Transverse colon (tissue), 4 donors: ENCODE results near the gene GPC5. TPM values are rescaled to one million over a fixed set of nuclear protein-coding genes. Genes with fewer than 3 reads are reported as not detected.

Experiments
- DNase-seq: peaks from one replicate; pipeline ENCODE4 v3.0.0-alpha.2; 2019
- H3K27ac ChIP-seq, 4 donors: fragments of 200-600 bp; sonication (generic); 2 replicates each; pipeline ENCODE4 v1.5.1; 2016 to 2018; ENCODE audit warnings: inconsistent platforms in 4 of 4
- H3K27me3 ChIP-seq: fragments of 200-600 bp; sonication (generic); 2 replicates; pipeline ENCODE4 v1.5.1; 2017; ENCODE audit warnings: inconsistent platforms
- H3K36me3 ChIP-seq, 4 donors: fragments of 200-600 bp; sonication (generic); 2 replicates each; pipeline ENCODE4 v1.5.1; 2017 to 2019; ENCODE audit warnings: inconsistent platforms in 4 of 4
- H3K4me1 ChIP-seq, 4 donors: fragments of 200-600 bp; sonication (generic); 2 replicates each; pipeline ENCODE4 v1.5.1; 2017 to 2020; ENCODE audit warnings: inconsistent platforms in 4 of 4
- H3K4me3 ChIP-seq, 4 donors: fragments of 200-600 bp; sonication (generic); 1 replicate in 1 of 4; 2 replicates in 3 of 4; pipeline versions ENCODE4 v1.5.1 to v1.6.1; 2017 to 2019; ENCODE audit warnings: inconsistent platforms in 4 of 4
- H3K9me3 ChIP-seq, 2 donors: fragments of 200-600 bp; sonication (generic); 2 replicates each; pipeline ENCODE4 v1.5.1; 2017 to 2019; ENCODE audit warnings: inconsistent platforms in 2 of 2
- EP300 ChIP-seq: sonication (generic); formaldehyde crosslinking; IDR thresholded peaks from one replicate; pipeline ENCODE4 v1.6.1; 2017; ENCODE audit warnings: antibody characterized with exemption, low read depth
- POLR2A ChIP-seq: fragments of 450-650 bp; IDR thresholded peaks from one replicate; pipeline ENCODE4 v1.6.1; 2016; ENCODE audit warnings: antibody characterized with exemption, mild to moderate bottlenecking, moderate library complexity
- POLR2AphosphoS5 ChIP-seq, 3 donors: sonication (generic); formaldehyde crosslinking; IDR thresholded peaks; one replicate each; pipeline ENCODE4 v1.6.1; 2016; ENCODE audit warnings: antibody characterized with exemption in 3 of 3
- WGBS, 2 donors: methylation state at CpG; one replicate each; pipeline ENCODE4 v1.1.5; 2018; ENCODE audit warnings: low coverage in 1 of 2; 5-methylcytosine and 5-hydroxymethylcytosine counted together
- in situ Hi-C, 4 donors: fragments of 200-750 bp; cut with MboI; loops; one replicate each; pipeline versions ENCODE4 v1.15.0 to v1.15.1; 2017; ENCODE audit warnings: low sequenced_read_pairs in 3 of 4, low pct_ligation_motif_present in 1 of 4, low pct_unique_long_range_greater_than_20kb in 1 of 4
- intact Hi-C: fragments of 100-400 bp; cut with DNase I; formaldehyde crosslinking; loops from one replicate; pipeline ENCODE4 v1.15.1; 2023; ENCODE audit warnings: low total_unique reads
- total RNA-seq, 4 donors: library from RNA; depleted of rRNA; stranded (reverse); fragments of >200 nt; gene quantifications; one replicate each; pipeline ENCODE4 v1.1.0, GENCODE V29; 2016
- TF ChIP-seq, protein P1 (sequence below), 5 experiments: fragments of 200-600 bp in 3 of 5; fragments of 450-650 bp in 2 of 5; sonication (generic) in 3 of 5; IDR thresholded peaks; 1 replicate in 2 of 5; 2 replicates in 3 of 5; pipeline ENCODE4 v1.5.1; 2016 to 2017; ENCODE audit warnings: antibody characterized with exemption in 5 of 5, inconsistent platforms in 3 of 5, mild to moderate bottlenecking in 2 of 5, moderate library complexity in 1 of 5

Gene GPC5
- total RNA-seq, 4 donors from 2014 or later, result 0.48 to 1.4 TPM; not detected in 2

DNA sequence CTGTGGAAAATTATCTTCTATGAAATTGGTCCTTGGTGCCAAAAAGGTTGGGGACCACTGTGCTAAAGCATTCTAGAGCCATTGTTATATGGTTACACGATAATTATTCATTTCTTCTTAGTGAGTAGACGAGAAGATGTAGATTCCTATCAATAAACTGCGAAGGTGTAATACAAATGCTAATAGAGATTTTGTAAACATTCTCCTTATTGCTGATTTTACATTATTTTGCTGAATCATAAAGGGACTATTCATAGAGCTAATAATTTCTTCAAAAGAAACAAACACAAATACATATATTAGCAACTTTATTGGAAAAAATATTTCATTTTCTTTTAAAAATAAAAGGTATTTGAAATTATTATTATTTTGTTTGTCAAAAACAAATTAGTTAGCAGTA lies 1005.2 kb downstream of the GPC5 start:
- H3K27ac ChIP-seq, result no peak overlapping the region
- no peaks in the 10 kb centered on the region for H3K36me3 ChIP-seq
- in situ Hi-C loops, result no loop called here
- no peak overlapping the region for H3K4me3 ChIP-seq
- no peaks in the 10 kb centered on the region for H3K9me3 ChIP-seq
- H3K4me1 ChIP-seq, result no peaks in the 10 kb centered on the region
- WGBS, 2 donors, result 88 to 89% methylated on average over 2 to 3 of the region's 3 CpGs
- intact Hi-C loops, result no loop called here
- TF ChIP-seq POLR2A (no peak), EP300 (no peak), POLR2AphosphoS5 (IDR thresholded peaks at IDR 0.05) (no peak)
- TF ChIP-seq, protein P1, sequence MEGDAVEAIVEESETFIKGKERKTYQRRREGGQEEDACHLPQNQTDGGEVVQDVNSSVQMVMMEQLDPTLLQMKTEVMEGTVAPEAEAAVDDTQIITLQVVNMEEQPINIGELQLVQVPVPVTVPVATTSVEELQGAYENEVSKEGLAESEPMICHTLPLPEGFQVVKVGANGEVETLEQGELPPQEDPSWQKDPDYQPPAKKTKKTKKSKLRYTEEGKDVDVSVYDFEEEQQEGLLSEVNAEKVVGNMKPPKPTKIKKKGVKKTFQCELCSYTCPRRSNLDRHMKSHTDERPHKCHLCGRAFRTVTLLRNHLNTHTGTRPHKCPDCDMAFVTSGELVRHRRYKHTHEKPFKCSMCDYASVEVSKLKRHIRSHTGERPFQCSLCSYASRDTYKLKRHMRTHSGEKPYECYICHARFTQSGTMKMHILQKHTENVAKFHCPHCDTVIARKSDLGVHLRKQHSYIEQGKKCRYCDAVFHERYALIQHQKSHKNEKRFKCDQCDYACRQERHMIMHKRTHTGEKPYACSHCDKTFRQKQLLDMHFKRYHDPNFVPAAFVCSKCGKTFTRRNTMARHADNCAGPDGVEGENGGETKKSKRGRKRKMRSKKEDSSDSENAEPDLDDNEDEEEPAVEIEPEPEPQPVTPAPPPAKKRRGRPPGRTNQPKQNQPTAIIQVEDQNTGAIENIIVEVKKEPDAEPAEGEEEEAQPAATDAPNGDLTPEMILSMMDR (IDR thresholded peaks at IDR 0.05), result no peak
- no peak for DNase-seq
- no peaks in the 10 kb centered on the region for H3K27me3 ChIP-seq

DNA sequence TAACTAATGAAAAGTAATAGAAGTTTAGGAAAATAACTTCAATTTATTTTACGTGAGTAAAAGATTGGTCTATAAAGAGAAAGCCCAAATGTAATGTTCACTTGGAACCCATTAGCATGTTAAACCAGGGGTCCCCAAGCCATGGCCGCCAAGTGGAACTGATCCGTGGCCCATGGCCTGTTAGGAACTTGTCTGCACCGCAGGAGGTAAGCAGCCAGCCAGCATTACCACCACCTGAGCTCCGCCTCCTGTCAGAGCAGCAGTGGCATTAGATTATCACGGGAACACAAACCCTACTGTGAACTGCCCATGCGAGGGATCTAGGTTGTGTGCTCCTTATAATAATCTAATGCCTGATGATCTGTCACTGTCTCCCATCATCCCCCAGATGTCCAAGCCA lies 1009.4 kb downstream of the GPC5 start:
- Histone ChIP-seq H3K4me3 (no peak overlapping the region), H3K4me1 (no peaks in the 10 kb centered on the region), H3K27ac (no peak overlapping the region), H3K9me3 (no peaks in the 10 kb centered on the region), H3K36me3 (no peaks in the 10 kb centered on the region), H3K27me3 (no peaks in the 10 kb centered on the region)
- no peak for DNase-seq
- WGBS, 2 donors, result 83 to 88% methylated on average over 3 to 7 of the region's 7 CpGs
- in situ Hi-C loops (no loop called here), intact Hi-C loops (no loop called here)
- TF ChIP-seq EP300 (no peak), POLR2A (no peak), POLR2AphosphoS5 (IDR thresholded peaks at IDR 0.05) (no peak)
- TF ChIP-seq, protein P1 (IDR thresholded peaks at IDR 0.05), result no peak

DNA sequence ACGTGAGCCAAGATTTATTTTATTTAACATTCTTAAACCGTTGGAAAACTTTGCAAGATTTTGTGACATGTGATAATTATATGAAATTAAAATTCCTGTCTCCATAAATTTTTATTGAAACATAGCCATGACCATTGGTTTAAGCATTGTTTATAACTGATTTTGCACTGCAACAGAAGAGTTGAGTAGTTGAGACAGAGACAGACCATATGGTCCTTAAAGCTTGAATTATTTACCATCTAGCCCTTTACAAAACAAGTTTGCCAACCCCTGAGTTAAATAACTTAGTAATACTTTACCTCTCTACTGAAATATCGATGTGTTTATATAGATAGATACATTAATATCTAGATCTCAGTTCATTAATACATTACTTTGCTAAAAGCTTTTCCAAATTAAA lies 1014.1 kb downstream of the GPC5 start:
- Histone ChIP-seq H3K4me1 (no peaks in the 10 kb centered on the region), H3K4me3 (no peak overlapping the region), H3K27me3 (no peaks in the 10 kb centered on the region), H3K27ac (no peak overlapping the region), H3K36me3 (no peaks in the 10 kb centered on the region), H3K9me3 (no peaks in the 10 kb centered on the region)
- no peak for DNase-seq
- in situ Hi-C loops (no loop called here), intact Hi-C loops (no loop called here)
- WGBS, 2 donors, result 65 to 66% methylated on average over 3 of the region's 3 CpGs
- no peak for TF ChIP-seq POLR2A
- TF ChIP-seq EP300, result no peak
- TF ChIP-seq POLR2AphosphoS5 (IDR thresholded peaks at IDR 0.05), result no peak
- TF ChIP-seq, protein P1 (IDR thresholded peaks at IDR 0.05), result no peak

DNA sequence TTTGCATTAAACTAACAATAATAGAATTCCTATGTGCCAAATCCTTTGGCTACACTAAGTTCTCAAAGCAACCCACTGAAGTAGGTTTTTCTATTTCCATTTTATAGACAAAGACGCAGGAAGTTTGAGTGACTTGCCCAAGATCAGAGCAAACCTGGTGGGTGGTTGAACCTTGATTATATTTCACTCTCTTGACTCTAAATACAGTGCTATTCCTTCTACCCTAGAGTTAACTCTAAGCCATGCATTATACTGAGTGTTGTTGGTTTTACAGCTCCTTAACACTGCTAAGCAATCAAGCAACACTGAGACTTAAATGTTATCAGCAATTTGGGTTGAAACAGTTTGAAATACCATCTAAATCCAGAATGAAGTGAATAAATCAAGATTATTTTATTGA lies 1014.6 kb downstream of the GPC5 start:
- Histone ChIP-seq H3K27me3 (no peaks in the 10 kb centered on the region), H3K9me3 (no peaks in the 10 kb centered on the region), H3K4me3 (no peak overlapping the region), H3K36me3 (no peaks in the 10 kb centered on the region), H3K27ac (no peak overlapping the region), H3K4me1 (no peaks in the 10 kb centered on the region)
- in situ Hi-C loops (no loop called here), intact Hi-C loops (no loop called here)
- DNase-seq, result no peak
- no peak for TF ChIP-seq POLR2A
- no peak for TF ChIP-seq POLR2AphosphoS5 (IDR thresholded peaks at IDR 0.05)
- TF ChIP-seq, protein P1 (IDR thresholded peaks at IDR 0.05), result no peak
- TF ChIP-seq EP300, result no peak
- 56 to 79% methylated on average over 1 of the region's 1 CpG for WGBS, 2 donors
